NCI-H2029 (cell line): ENCODE data around the gene MRTFA.

Experiments used
- DNase-seq: peaks from one replicate; lab custom pipeline; 2025; lab: John Stamatoyannopoulos, UW

Gene MRTFA

DNA sequence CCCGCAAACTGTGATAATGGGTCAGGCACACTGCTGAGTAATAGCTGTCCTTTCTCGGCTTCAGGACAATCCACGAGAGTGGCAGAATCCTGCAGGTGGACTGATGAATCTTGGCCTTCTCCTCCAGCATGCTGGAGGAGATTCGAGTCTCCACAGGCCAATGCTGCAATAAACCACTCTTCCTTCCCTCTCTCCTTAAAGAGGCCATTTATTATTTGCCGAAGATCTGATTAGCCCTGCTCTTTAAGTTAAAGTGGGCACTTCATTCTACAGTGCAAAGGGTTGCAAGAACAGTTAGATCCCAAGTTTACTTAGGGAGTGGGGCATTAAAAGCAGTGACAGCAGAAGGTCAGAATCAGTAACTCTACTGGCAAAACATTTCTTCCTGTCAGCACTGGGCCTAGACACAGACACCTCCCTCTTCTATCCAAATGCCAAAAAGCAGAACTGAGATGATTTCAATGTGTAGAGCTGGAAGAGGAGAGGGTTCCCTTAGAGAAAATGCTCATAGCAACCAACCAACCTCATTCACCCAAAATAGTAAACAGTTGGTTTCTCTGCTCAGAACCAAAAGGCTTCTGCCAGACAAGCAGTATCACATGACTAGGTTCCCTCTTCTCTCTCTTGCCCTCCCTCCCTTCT is 144.4 kb downstream of the MRTFA start:
- peak; percentile 46 for DNase-seq

GRCh38 chr22:40487663-40488249 is 148.8 kb downstream of the MRTFA start:
- no peak for DNase-seq

- no peak for DNase-seq
Measured at GRCh38 chr22:40486962-40487602, 149.4 kb downstream of the MRTFA start.

DNA sequence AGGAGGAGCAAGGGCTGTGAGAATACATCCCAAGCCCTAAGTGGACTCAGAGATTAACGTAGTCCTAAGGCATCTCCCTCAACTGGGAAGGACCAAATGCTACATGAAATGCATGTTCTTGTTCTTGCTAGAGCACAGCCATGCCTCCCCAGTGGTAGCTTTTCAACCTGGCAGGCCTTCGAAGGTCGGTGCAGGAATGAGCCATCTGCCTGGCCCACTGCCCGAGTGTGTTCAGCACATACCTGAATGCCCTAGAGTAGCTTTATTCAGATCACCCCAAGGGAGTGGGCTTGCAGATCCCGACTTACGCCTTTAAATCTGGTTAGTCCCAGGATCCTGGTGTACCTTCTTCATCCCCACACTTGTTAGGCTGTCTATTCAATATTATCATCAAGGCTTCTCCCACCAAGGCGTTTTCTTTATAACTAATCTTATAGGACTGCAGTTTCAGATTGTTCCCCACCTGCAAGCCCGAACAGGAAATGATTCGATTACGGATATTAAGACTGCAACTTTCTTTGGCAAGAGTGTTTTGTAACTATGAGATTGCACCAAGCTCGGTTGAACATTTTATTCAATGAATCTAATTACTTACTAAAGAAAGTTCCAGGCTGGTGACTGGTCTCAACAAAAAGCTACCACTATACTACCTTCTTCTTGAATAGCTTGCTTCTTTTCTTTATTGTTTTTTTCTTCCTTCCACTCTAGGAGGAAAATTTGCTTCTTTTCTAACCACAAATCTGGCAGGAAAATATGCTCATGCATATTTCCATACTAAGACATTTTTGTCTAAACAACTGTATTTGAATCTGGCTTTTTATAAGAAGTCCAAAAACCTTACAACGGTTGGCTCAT is 150.5 kb downstream of the MRTFA start:
- DNase-seq, result no peak

DNA sequence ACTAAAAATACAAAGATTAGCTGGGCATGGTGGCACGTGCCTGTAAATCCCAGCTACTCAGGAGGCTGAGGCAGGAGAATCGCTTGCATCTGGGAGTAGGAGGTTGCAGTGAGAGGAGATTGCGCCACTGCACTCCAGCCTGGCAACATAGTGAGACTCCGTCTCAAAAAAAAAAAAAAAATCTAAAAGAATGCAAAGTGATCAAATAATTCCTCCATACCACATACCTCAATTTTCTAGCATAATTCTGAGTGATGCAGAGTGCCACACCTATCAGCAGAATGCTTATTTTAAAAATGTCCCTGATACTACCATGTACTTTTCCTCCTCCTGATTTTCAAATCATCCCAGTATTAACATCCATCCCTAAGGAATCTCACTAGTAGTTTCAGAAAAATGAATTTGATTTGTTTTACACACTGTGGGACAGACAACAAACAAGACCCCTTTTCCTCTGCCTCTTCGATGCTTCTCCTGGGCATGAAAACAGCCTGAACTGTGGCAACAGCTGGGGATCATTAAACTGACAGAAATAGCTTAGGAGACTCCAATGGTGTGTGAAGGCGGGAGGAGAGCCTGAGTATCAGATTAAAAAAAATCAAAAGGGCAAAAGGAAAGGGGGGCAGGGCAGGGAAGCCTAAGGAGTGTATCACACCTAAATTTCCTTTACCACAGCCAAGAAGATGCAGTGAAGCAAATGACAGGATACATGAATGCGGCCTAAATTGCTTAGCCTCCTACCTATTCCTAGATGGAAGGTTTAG is 151.4 kb downstream of the MRTFA start:
- no peak for DNase-seq

GRCh38 chr22:40482886-40483285 is 153.6 kb downstream of the MRTFA start:
- DNase-seq, result no peak

- DNase-seq, result no peak
Measured at GRCh38 chr22:40482391-40482790, 154.1 kb downstream of the MRTFA start.

DNA sequence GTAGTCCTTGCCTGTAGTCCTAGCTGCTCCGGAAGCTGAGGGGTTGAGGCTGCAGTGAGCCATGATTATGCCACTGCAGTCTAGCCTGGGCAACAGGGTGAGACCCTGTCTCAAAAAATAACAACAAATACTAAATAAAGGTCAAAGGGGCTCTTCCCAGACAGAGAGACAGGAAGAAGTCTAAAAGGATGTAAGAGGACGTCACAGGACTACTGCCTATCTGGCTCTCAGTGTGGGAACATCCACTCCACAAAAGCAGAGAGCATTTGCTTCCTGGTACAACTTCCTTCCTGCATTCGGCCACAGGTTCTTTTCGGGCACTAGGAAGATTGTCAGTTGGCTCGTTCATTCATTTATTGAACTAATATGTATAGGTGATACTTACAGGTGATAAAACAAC is 155.5 kb downstream of the MRTFA start:
- DNase-seq, result no peak

DNA sequence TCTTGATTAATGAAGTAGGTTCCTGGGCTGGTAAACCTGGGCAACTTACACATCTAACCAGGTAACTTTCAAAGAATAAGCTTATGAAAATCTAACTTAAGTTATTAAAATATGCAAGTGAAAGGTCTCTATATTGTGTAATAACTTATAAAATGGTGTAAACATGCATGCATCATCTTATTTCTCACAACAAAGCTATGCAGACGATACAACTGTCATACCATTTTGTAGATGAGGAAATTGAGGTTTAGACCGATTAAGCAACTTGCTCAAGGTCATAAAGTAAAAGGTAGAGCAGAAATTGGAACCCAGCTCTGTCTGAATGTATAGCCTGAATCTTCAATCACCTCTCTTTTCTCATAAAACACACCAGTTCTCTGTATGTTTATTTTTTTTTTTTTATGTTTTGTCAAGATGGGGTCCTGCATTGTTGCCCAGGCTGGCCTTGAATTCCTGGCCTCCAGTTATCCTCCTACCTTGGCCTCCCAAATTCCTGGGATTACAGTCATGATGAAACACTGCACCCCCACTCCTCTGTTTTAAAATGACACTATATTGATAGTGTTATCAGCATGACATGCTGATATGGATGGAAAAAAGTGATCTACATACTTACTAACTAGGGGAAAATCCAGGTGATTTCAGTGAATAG is 156.5 kb downstream of the MRTFA start:
- no peak for DNase-seq

GRCh38 chr22:40479126-40479800 is 157.3 kb downstream of the MRTFA start:
- no peak for DNase-seq

DNA sequence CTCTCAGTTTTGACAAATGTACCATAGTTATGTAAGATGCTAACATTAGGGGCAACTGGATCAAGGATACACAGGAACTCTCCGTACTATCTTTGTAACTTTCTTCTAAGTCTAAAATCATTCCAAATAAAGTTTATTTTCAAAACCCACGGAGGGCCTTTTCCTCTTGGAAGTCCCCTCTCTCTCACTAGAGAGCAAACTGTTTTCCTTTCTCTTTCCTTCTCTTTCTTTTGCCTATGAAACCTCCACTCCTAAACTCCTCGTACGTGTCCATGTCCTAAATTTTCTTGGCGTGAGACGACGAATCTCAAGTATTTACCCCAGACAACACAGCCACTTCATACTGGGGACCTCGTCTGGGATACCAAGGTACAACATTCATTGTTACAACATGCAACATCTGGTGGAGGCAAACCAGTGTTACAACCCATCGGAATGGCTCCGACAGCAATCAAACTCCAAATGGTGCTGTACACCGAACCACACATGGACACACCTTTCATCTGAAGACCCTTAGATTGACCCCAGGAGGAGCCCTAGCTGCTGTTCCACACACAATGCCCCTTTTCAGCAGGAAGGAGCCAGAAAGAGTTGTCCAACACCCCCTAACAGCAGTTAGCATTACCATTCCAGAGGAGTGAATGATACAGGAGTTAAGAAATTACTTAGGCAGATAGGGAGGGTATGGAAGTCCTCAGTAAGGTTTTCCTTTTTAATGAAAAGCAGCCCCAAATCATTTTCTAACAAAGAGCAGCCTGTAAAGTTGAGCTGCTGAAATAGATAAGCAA is 158.0 kb downstream of the MRTFA start:
- no peak for DNase-seq

DNA sequence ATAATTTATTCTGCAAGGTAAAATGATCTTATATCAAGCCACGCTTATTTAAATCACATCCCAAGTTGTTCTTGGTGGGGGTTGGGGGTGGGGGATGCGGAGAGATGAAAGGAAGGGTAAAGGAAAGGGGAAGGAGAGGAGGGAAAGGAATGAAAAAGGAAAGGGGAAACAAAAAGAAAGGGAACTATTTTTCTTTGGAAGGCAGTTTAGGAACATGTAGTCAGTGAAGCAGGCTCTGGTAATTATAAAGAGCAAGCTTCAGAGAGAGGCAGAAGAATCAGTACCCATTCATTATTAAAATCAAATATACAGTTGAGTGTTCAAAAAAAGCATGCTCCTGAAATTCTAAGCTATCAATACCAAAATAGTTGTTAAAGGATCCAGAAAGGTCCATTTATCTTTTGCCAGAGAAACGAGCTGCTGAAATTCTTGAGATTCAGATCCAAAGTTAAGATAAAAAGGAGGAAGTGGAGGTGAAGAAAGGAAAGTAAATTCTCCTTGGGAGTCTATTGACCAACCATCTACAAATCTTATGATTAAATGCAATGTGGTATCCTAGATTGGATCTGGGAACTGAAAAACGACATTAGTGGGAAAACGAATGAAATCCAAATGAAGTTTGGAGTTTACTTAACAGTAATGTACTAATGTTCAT is 158.7 kb downstream of the MRTFA start:
- DNase-seq, result no peak

GRCh38 chr22:40476341-40476740 is 160.2 kb downstream of the MRTFA start:
- no peak for DNase-seq

DNA sequence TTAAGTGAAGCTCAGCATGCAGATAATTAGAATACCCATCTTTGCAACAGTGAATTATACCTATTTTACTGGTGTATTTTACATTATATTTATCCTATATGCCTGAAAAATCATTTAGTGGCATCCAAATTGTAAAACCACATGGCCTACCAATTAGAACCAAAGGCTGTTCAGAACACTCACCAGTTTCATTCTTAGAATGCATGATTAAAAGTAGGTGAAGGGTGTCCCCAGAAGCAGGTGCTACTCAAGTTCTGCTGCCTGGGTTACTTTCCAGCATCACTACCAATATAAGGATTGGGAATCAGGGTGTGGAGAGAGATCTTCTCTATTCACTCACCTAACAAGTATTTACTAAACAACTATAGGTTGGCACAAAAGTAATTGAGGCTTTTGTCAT is 162.8 kb downstream of the MRTFA start:
- no peak for DNase-seq

DNA sequence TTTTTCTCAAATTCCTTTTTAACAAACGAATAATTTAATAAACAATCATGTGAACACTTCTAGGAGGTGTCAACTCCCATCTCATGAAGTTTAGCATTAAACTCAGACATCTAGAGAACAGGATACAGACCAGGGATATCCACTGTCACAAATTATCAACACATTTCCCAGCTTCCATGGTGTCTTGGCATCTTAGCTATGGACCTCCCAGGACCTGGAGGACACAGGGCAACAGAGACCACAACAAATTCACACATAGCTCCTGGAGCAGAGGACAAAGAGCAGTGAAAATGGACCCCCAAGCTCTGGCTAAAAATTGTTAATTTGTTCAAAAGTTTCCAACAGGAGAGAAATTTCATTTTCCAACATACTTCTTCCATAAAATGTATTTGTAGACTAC is 163.9 kb downstream of the MRTFA start:
- DNase-seq, result no peak

DNA sequence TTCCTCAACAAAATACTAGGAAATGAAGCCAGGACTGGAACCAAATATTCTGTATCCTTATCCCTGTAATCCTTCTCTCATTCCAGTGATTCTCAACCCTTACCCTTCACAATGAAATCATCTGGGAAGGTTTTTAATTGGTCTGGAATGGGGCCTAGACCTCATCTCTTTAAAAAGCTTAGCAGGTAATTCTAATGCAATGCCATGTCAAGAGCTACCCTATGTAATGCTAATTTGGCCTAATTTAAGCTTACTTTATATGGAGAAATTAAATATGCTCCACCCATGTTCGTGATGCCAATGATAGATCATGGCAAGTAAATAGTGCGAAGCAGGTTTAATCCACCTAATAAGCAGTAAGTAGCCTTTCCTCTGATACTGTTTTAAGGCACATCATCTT is 164.5 kb downstream of the MRTFA start:
- no peak for DNase-seq

- no peak for DNase-seq
Measured at GRCh38 chr22:40469181-40469580, 167.3 kb downstream of the MRTFA start.

- DNase-seq, result no peak
Measured at GRCh38 chr22:40468616-40469015, 167.9 kb downstream of the MRTFA start.

- DNase-seq, result no peak
Measured at GRCh38 chr22:40466976-40467375, 169.5 kb downstream of the MRTFA start.

DNA sequence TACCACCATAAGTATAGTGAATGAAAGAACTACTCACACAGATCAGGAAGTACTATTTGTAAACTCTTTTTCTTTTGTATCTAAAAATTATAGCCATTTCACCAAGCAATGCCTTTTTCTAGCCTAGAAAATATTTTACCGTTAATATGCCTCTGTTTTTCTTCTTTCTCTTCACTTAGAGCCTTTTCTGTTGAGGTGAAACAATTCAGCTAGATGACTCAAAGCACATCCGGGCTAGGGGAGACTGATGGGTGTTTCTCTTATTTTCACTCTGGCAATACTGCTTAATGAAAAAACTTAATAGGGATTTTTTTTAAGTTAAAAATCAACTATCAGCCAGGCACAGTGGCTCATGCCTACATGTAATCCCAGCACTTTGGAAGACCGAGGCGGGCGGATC is 172.8 kb downstream of the MRTFA start:
- no peak for DNase-seq
